ENCODE measurements around the gene ITGB1.
"Not testable (repeated sequence)": the region's sequence is repeated elsewhere in the genome, so short reads cannot be mapped to it uniquely, and the experiment has no call there.

Gene ITGB1

GRCh38 chr10:32911285-32912016, 46.6 kb downstream of the ITGB1 start:
- DNase-seq (ENCODE audit: low read depth): no peak
- H3K4me3 ChIP-seq (ENCODE audit: low read length): no peak overlapping the region
- TF ChIP-seq CTCF (conservative IDR thresholded peaks at IDR 0.05; ENCODE audit: low read depth, low read length): no peak

- H3K4me3 ChIP-seq (ENCODE audit: low read length); DNase-seq (ENCODE audit: low read depth): not testable (repeated sequence)
These were observed 48.1 kb downstream of the ITGB1 start for GRCh38 chr10:32909970-32910369.

- H3K4me3 ChIP-seq (ENCODE audit: low read length): no peak overlapping the region
- TF ChIP-seq CTCF (conservative IDR thresholded peaks at IDR 0.05; ENCODE audit: low read depth, low read length): no peak
- DNase-seq (ENCODE audit: low read depth): no peak
These were observed 48.6 kb downstream of the ITGB1 start for GRCh38 chr10:32909456-32909855.

- DNase-seq (ENCODE audit: low read depth): no peak
These were observed 51.4 kb downstream of the ITGB1 start for GRCh38 chr10:32906595-32906994.

GRCh38 chr10:32905466-32905865, 52.6 kb downstream of the ITGB1 start:
- no peak overlapping the region for H3K4me3 ChIP-seq (ENCODE audit: low read length)
- no peak for DNase-seq (ENCODE audit: low read depth)
- no peak for TF ChIP-seq CTCF (conservative IDR thresholded peaks at IDR 0.05; ENCODE audit: low read depth, low read length)

More at GRCh38 chr10:32906595-32906994, 51.4 kb downstream of the ITGB1 start:
- no peak overlapping the region for H3K4me3 ChIP-seq (ENCODE audit: low read length)
- TF ChIP-seq CTCF (conservative IDR thresholded peaks at IDR 0.05; ENCODE audit: low read depth, low read length): no peak

- H3K4me3 ChIP-seq (ENCODE audit: low read length): no peak overlapping the region
- DNase-seq (ENCODE audit: low read depth): no peak
- TF ChIP-seq CTCF (conservative IDR thresholded peaks at IDR 0.05; ENCODE audit: low read depth, low read length): no peak
These were observed 56.2 kb downstream of the ITGB1 start for GRCh38 chr10:32901815-32902214.

- not testable (repeated sequence) for DNase-seq (ENCODE audit: low read depth); H3K4me3 ChIP-seq (ENCODE audit: low read length)
These were observed 62.6 kb downstream of the ITGB1 start for GRCh38 chr10:32895200-32895968.

Data from retinal pigment epithelial cell (primary cell).